BE2C (cell line): ENCODE data around the gene YWHAH.
A peak's percentile ranks its signal among the peaks of the same experiment; 100 is the strongest.

ENCODE experiments used
- DNase-seq: peaks from one replicate; pipeline ENCODE4 v3.0.0-alpha.2; 2020
- H3K27me3 ChIP-seq: fragments of 250-450 bp; sonication (Bioruptor Pico); 2 replicates; pipeline ENCODE4 v1.5.1; 2020; ENCODE audit warnings: mild to moderate bottlenecking
- H3K36me3 ChIP-seq: fragments of 250-450 bp; sonication (Bioruptor Pico); 2 replicates; pipeline ENCODE4 v1.5.1; 2020; ENCODE audit warnings: mild to moderate bottlenecking
- H3K4me1 ChIP-seq: fragments of 250-450 bp; sonication (Bioruptor Pico); 2 replicates; pipeline ENCODE4 v1.5.1; 2020
- H3K4me3 ChIP-seq: 2 replicates; pipeline ENCODE4 v1.5.1; 2011; ENCODE audit warnings: low read depth, low read length
- H3K9me3 ChIP-seq: fragments of 250-450 bp; sonication (Bioruptor Pico); 2 replicates; pipeline ENCODE4 v1.5.1; 2020
- CTCF ChIP-seq: IDR thresholded peaks from 2 replicates; pipeline ENCODE4 v1.5.1; 2012; ENCODE audit warnings: mild to moderate bottlenecking, low read depth, low read length

YWHAH gene

GRCh38 chr22:31943206-31943977, 943 bp upstream of the YWHAH start:
- TF ChIP-seq CTCF, result no peak
- Histone ChIP-seq H3K4me1 (peaks cover 3% of the 10 kb centered on the region), H3K4me3 (peak overlapping the region; percentile 54), H3K9me3 (no peaks in the 10 kb centered on the region), H3K27me3 (no peaks in the 10 kb centered on the region), H3K36me3 (peaks cover 28% of the 10 kb centered on the region)
- no peak for DNase-seq

- Histone ChIP-seq H3K4me3 (peak overlapping the region; percentile 98), H3K27me3 (no peaks in the 10 kb centered on the region), H3K9me3 (no peaks in the 10 kb centered on the region), H3K4me1 (peaks cover 3% of the 10 kb centered on the region), H3K36me3 (peaks cover 40% of the 10 kb centered on the region)
- DNase-seq, result peak; percentile 41
- TF ChIP-seq CTCF, result no peak
Measured at GRCh38 chr22:31944700-31945442, 536 bp downstream of the YWHAH start.

- H3K4me3 ChIP-seq, result peak overlapping the region; percentile 98
- H3K27me3 ChIP-seq, result no peaks in the 10 kb centered on the region
- H3K36me3 ChIP-seq, result peaks cover 45% of the 10 kb centered on the region
- DNase-seq, result no peak
- peaks cover 3% of the 10 kb centered on the region for H3K4me1 ChIP-seq
- H3K9me3 ChIP-seq, result no peaks in the 10 kb centered on the region
- TF ChIP-seq CTCF, result no peak
Measured at GRCh38 chr22:31945443-31945855, 1.1 kb downstream of the YWHAH start.

- TF ChIP-seq CTCF, result no peak
- DNase-seq, result no peak
- no peaks in the 10 kb centered on the region for H3K9me3 ChIP-seq
- H3K27me3 ChIP-seq, result no peaks in the 10 kb centered on the region
- peaks cover 4% of the 10 kb centered on the region for H3K4me1 ChIP-seq
- peak overlapping the region; percentile 98 for H3K4me3 ChIP-seq
- H3K36me3 ChIP-seq, result peaks cover 51% of the 10 kb centered on the region
Measured at GRCh38 chr22:31945971-31946680, 1.8 kb downstream of the YWHAH start.

GRCh38 chr22:31947296-31947695, 3.0 kb downstream of the YWHAH start:
- no peak for DNase-seq
- Histone ChIP-seq H3K36me3 (peaks cover 63% of the 10 kb centered on the region), H3K27me3 (no peaks in the 10 kb centered on the region), H3K4me1 (peaks cover 8% of the 10 kb centered on the region), H3K4me3 (peak overlapping the region; percentile 98), H3K9me3 (no peaks in the 10 kb centered on the region)
- peak; percentile 88 for TF ChIP-seq CTCF

- H3K9me3 ChIP-seq, result no peaks in the 10 kb centered on the region
- peaks cover 8% of the 10 kb centered on the region for H3K4me1 ChIP-seq
- H3K36me3 ChIP-seq, result peaks cover 70% of the 10 kb centered on the region
- no peak for TF ChIP-seq CTCF
- no peaks in the 10 kb centered on the region for H3K27me3 ChIP-seq
- no peak for DNase-seq
- no peak overlapping the region for H3K4me3 ChIP-seq
Measured at GRCh38 chr22:31948002-31948401, 3.7 kb downstream of the YWHAH start.
